DMS114 treated with DMSO at 0.1 percent for 48 hours (cell line): ENCODE measurements around the gene SOCS3.
"Not testable (repeated sequence)": the region's sequence is repeated elsewhere in the genome, so short reads cannot be mapped to it uniquely, and the experiment has no call there.

Experiments
- DNase-seq: peaks from one replicate; lab custom pipeline; 2025; ENCODE audit not compliant: unreplicated experiment; lab: John Stamatoyannopoulos, UW

Gene SOCS3

DNA sequence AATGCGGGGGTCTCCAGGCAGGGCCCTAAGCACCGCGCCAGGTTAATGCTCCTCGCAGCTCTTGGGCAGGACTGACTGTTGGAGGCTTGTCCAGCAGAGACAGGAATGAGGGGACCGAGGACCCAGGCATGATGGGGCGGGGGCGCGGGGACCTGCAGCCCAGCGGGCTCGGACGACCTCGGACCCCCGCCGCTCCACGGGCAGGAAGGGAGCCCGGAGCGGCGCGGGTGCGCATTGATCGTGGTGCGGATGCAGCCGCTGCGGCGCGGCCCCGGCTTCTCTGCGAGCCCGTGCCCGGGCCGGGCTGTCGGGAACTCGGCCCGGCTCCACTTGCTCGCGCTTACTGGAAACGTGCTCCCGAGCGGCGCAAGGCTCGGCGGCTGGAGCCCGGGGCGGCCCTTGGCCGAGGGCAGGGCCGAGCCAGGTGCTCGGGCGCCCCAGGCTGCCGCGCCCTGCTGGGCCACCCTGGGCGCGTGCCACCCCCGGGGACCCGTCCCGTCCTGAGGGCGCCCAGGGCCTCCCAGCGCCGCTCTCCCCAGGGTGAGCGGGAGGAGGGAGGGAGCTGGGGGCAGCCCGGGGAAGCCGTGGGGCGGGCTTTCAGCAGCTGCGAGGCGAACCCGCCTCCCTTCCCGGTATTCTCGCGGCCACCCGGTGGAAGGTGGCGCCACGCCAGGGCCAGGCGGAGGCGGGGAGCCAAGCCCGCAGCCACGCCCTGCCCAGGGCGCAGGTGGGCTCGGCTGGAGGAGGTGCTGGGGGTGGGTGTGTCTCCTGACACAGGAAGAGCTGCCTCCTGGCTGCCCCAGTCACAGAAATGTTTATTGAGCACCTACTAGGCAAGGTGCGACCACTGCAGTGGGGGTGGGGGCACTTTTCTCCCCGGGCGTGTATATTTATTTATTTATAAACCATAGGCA, 45.9 kb downstream of the SOCS3 start:
- DNase-seq = peak; percentile 24

DNA sequence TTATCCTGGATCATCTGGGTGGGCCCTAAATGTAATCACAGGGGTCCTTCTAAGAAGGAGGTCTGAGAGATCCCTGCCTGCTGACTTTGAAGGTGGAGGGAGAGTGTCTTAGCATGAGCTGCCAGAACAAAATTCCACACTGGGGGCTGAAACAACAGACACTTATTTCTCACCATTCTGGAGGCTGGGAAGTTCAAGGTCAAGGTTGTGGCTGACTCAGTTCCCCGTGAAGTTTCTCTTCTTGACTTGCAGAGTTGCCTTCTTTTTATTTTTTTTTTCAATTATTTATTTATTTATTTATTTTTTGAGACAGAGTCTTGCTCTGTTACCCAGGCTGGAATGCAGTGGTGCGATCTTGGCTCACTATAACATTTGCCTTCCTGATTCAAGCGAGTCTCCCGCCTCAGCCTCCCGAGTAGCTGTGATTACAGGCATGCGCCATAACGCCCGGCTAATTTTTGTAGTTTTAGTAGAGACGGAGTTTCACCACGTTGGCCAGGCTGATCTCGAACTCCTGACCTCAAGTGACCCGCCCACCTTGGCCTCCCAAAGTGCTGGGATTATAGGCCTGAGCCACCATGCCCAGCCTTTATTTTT, 50.1 kb downstream of the SOCS3 start:
- DNase-seq = not testable (repeated sequence)

GRCh38 chr17:78307887-78308638, 51.8 kb downstream of the SOCS3 start:
- DNase-seq = no peak

DNA sequence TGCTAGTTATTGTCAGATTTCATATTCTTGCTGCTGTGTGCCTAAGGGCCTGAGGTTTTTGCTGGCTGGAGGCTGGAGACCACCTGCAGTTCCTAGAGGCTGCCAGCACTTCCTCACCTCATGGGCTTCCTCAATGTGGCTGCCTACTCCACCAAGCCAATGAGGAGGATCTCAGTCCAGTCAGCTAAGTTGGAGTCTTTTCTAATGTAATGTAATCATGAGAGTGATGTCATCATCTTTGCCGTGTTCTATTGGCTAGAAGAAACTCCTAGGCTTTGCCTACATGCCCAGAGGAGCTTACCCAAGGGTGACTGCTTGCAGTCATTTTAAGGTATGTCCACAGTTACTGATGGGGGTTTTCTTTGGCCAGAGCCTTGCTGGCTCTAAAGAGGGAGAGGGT, 53.0 kb downstream of the SOCS3 start:
- no peak for DNase-seq
